Measurements from ENCODE around the gene ACTG2. TPM values are rescaled to one million over a fixed set of nuclear protein-coding genes. Genes with fewer than 3 reads are reported as not detected.

ACTG2 gene
- total RNA-seq, 1 donor from 2014 or later: not detected

DNA sequence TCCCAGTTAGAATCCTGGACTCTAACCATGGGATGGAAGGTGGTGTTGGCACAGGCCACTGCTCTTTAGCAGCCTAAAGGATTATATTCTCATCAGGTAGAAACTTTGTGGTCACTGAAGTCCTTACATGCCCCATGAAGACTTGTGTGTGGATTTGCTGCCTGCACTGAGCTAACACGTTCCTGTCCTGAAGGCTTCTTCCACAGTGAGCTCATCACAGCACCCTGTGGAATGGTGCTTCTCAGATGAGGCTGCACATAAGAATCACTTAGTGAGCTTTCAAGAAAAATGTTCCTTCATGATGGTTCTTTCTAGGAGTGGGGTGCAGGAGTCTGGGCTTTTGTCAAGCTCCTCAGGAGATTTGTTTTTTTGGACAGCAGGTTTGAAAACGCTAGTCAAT is 37.3 kb upstream of the ACTG2 start:
- Mint-ChIP-seq H3K4me3 (no peak overlapping the region), H3K4me1 (no peaks in the 10 kb centered on the region), H3K27me3 (ENCODE audit: low read depth) (no peaks in the 10 kb centered on the region), H3K9me3 (no peaks in the 10 kb centered on the region), H3K36me3 (ENCODE audit: low read depth) (peaks cover 25% of the 10 kb centered on the region), H3K27ac (ENCODE audit: unreplicated experiment) (no peak overlapping the region)
- DNase-seq (ENCODE audit: low read depth, low spot score): no peak
- no peak for TF ChIP-seq CTCF (conservative IDR thresholded peaks at IDR 0.05)

- no peak for DNase-seq (ENCODE audit: low read depth, low spot score)
- Mint-ChIP-seq H3K27me3 (ENCODE audit: low read depth) (no peaks in the 10 kb centered on the region), H3K9me3 (no peaks in the 10 kb centered on the region), H3K4me1 (no peaks in the 10 kb centered on the region), H3K36me3 (ENCODE audit: low read depth) (peaks cover 25% of the 10 kb centered on the region), H3K4me3 (no peak overlapping the region), H3K27ac (ENCODE audit: unreplicated experiment) (no peak overlapping the region)
- TF ChIP-seq CTCF (conservative IDR thresholded peaks at IDR 0.05): no peak
These were observed 36.6 kb upstream of the ACTG2 start for GRCh38 chr2:73856214-73856613.

DNA sequence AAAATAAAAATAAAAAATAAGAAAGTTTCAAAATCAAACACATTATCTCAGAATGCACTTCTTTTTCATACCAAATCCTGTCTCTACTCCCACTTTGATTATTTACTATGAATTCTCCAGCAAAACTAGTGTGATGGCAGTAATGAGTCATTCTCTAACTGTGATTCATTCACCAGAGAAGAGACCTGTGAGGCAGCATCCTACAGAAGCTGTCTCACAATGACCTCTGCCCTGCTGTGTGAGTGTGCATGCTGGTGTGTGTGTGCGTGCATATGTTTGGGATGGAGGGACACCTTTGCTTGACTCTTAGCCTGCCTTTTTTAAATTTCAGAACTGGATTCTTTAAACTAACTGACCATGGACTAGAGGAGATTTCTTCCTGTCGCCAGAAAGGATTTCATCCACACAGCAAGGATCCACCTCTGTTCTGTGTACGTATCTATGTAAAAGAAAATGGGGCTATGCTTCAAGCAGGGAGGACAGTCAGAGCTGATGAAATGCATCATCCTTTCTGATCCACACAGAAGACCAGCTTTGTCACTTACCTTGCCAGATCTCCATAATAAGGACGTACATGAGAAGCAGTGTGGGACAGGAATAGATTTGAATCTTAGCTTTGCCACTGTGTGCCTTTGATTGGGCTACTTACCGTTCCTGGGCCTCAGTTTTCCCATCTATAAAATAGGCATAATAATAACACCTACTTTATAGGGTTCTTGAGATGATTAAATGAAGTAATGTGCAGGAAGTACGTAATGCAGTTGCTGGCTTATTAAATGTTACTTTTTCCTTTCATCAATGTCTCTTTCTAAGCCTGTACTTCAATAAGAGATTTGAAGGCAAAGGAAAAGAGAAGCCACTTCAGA is 32.9 kb upstream of the ACTG2 start:
- no peak for TF ChIP-seq CTCF (conservative IDR thresholded peaks at IDR 0.05)
- Mint-ChIP-seq H3K27ac (ENCODE audit: unreplicated experiment) (no peak overlapping the region), H3K9me3 (no peaks in the 10 kb centered on the region), H3K36me3 (ENCODE audit: low read depth) (peaks cover 27% of the 10 kb centered on the region), H3K27me3 (ENCODE audit: low read depth) (no peaks in the 10 kb centered on the region), H3K4me3 (no peak overlapping the region), H3K4me1 (peaks cover 3% of the 10 kb centered on the region)
- no peak for DNase-seq (ENCODE audit: low read depth, low spot score)

DNA sequence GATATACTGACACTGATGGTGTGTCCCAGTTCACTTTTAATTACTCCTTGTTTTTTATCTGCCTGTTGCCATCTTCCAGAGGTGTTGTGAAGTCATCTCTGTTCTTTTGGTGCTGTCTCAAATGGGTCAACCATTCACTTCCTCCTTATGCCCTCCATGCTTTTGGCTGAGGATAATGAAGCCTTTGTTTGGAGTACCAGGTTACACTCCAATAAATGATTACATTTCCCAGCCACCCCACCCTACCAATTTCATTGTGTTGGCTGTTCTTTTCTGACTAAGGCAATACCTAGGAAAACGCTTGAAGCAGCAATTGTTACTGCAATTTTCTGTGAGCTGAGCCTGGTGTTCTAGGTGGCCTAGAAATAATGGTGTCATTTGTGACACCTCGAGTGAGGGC is 29.8 kb upstream of the ACTG2 start:
- DNase-seq (ENCODE audit: low read depth, low spot score): no peak
- Mint-ChIP-seq H3K4me3 (no peak overlapping the region), H3K36me3 (ENCODE audit: low read depth) (peaks cover 14% of the 10 kb centered on the region), H3K4me1 (peaks cover 3% of the 10 kb centered on the region), H3K27me3 (ENCODE audit: low read depth) (no peaks in the 10 kb centered on the region), H3K27ac (ENCODE audit: unreplicated experiment) (no peak overlapping the region), H3K9me3 (no peaks in the 10 kb centered on the region)
- TF ChIP-seq CTCF (conservative IDR thresholded peaks at IDR 0.05): no peak

DNA sequence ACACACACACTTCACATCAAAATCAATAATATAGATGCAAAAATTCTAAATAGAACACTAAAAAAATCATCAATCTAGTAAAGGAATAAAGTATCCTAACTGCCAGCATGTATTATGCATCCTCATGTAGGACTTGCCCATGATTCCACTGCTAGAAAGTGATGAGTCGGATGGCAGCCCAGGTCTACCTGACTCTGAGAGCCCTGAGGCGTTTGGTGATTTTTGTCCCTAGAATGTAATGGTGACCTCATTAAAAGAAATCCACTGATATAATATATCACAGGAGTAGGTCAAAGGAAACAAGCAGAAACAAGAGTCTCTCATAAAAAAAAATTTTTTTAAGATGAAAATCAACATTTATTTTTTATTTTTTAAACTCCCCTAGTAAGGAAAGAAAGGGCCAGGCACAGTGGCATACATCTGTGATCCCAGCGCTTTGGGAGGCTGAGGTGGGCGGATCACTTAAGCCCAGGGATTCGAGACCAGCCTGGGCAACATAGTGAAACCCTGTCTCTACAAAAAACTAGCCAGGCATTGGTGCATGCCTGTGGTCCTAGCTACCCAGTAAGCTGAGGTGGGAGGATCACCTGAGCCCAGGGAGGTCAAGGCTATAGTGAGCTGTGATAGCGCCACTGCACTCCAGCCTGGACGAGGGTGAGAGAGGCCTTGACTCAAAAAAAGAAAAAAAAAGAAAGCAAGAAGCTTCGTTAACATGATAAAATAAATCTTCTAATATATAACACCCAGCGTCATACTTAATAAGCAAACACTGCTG is 24.4 kb upstream of the ACTG2 start:
- no peaks in the 10 kb centered on the region for H3K4me1 Mint-ChIP-seq
- no peak for DNase-seq (ENCODE audit: low read depth, low spot score)
- peaks cover 7% of the 10 kb centered on the region for H3K36me3 Mint-ChIP-seq (ENCODE audit: low read depth)
- H3K27me3 Mint-ChIP-seq (ENCODE audit: low read depth): no peaks in the 10 kb centered on the region
- no peaks in the 10 kb centered on the region for H3K9me3 Mint-ChIP-seq
- H3K27ac Mint-ChIP-seq (ENCODE audit: unreplicated experiment): peak overlapping the region; percentile 61
- H3K4me3 Mint-ChIP-seq: no peak overlapping the region
- TF ChIP-seq CTCF (conservative IDR thresholded peaks at IDR 0.05): no peak

All from neural crest cell (in vitro differentiated cells).